Esophagus (tissue), 2 donors: ENCODE data around the gene PHACTR2. TPM values are rescaled to one million over a fixed set of nuclear protein-coding genes. Genes with fewer than 3 reads are reported as not detected.
A peak's percentile ranks its signal among the peaks of the same experiment; 100 is the strongest.
"Not testable (repeated sequence)": the region's sequence is repeated elsewhere in the genome, so short reads cannot be mapped to it uniquely, and the experiment has no call there.

Experiments
- H3K27ac ChIP-seq, 2 donors: one replicate each; pipeline ENCODE4 v1.5.1; 2013; ENCODE audit warnings: low read depth in 2 of 2, mild to moderate bottlenecking in 2 of 2, inconsistent platforms in 1 of 2, low read length in 1 of 2, moderate library complexity in 1 of 2
- H3K27me3 ChIP-seq, 2 donors: one replicate each; pipeline ENCODE4 v1.6.1; 2013; ENCODE audit warnings: low read length in 2 of 2, control low read depth in 1 of 2, mild to moderate bottlenecking in 1 of 2; ENCODE audit not compliant: insufficient read depth in 2 of 2, control insufficient read depth in 1 of 2
- H3K36me3 ChIP-seq, 2 donors: one replicate each; pipeline ENCODE4 v1.6.1; 2013; ENCODE audit warnings: low read length in 1 of 2; ENCODE audit not compliant: control insufficient read depth in 2 of 2, insufficient read depth in 2 of 2
- H3K4me1 ChIP-seq, 2 donors: one replicate each; pipeline ENCODE4 v1.6.1; 2013; ENCODE audit warnings: low read length in 1 of 2; ENCODE audit not compliant: control insufficient read depth in 2 of 2, insufficient read depth in 2 of 2
- H3K4me3 ChIP-seq, 2 donors: one replicate each; pipeline ENCODE4 v1.5.1; 2013; ENCODE audit warnings: low read length in 2 of 2, mild to moderate bottlenecking in 2 of 2, low read depth in 1 of 2, moderate library complexity in 1 of 2
- H3K9me3 ChIP-seq, 2 donors: one replicate each; pipeline ENCODE4 v1.6.1; 2013; ENCODE audit warnings: mild to moderate bottlenecking in 2 of 2, low read depth in 1 of 2, low read length in 1 of 2, moderate library complexity in 1 of 2; ENCODE audit not compliant: control insufficient read depth in 2 of 2, insufficient read depth in 1 of 2
- WGBS, 2 donors: extraction: QIAGEN DNeasy Blood & Tissue Kit; methylation state at CpG; one replicate each; pipeline ENCODE4 v1.1.7; 2013; 5-methylcytosine and 5-hydroxymethylcytosine counted together
- polyA plus RNA-seq, 2 donors: library from polyadenylated mRNA; stranded (reverse); fragments of 200-250 nt; gene quantifications; one replicate each; pipeline ENCODE4 v1.2.3, GENCODE V29; 2013
- donor health status: healthy with polysubstance abuse.
- donor health status: Bipolar disorder and iron deficiency.

PHACTR2 gene
- polyA plus RNA-seq: 10 to 100 TPM; 12.3 to 13.2 TPM

GRCh38 chr6:143677891-143678791, at the start of gene PHACTR2:
TSS of gene PHACTR2 (plus strand) at chr6:143677965. CDS start at chr6:143678164, 199 bp downstream.
- no peaks in the 10 kb centered on the region for H3K36me3 ChIP-seq
- peak within 1 kb of the TSS; percentile 89 to 97 for H3K27ac ChIP-seq
- peak within 1 kb of the TSS; percentile 91 to 99 for H3K4me3 ChIP-seq
- peaks cover 0 to 2% of the 10 kb centered on the region in 2 donors for H3K9me3 ChIP-seq
- H3K27me3 ChIP-seq: no peaks in the 10 kb centered on the region
- peaks cover 0 to 3% of the 10 kb centered on the region in 2 donors for H3K4me1 ChIP-seq
- 2 to 3% methylated on average over 66 to 69 of the region's 69 CpGs for WGBS, 2 donors

DNA sequence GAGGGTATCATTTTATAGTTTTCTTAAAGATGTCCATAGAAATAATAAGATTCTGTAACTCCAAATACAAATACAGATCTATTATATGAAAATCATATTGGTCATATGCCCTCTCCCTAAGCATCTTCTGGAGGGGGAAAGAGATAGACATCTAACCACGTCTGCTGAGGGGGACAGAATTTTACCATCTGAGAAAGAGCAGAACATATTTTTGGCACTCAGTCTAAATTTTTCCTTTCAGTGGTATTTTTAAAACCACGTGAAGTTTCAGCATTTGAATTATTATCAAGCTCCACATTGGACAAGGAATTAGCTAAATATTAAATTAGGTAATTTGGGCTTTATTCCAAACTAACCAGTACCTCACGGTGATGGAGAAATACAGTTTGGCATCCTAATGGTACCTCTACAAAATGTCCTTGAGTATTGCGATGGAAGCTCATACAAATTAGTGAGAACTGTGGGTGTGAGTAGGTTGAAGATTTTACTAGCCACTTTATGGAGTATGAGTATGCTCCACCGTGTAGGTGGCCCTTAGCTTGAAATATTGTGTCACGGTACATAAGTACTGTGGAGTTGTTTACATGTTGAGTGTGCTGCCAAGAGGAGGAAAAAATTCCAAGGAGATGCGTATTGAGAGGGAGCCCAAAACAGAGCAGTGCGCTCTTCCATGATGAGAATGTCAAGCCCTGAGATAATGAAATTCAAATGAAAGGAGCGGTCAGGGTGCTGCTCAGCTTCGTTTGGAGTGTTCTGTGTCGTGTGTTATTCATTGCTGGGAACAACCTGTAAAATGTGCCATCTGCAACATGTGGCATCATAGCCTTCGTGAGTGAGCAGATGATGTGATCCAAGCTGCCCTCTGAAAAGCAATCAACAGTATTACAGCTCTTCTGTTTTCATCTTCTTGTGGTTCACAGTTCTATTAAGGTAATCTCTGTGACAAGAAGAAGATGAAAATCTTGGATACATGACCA, 48.4 kb upstream of the PHACTR2 start:
- H3K27me3 ChIP-seq: no peaks in the 10 kb centered on the region

GRCh38 chr6:143631196-143631595, 46.6 kb upstream of the PHACTR2 start:
- H3K4me3 ChIP-seq, H3K27ac ChIP-seq, H3K36me3 ChIP-seq, H3K27me3 ChIP-seq, H3K9me3 ChIP-seq, H3K4me1 ChIP-seq: not testable (repeated sequence)
- 92 to 96% methylated on average over 4 of the region's 4 CpGs for WGBS, 2 donors

More for the DNA sequence above, 48.4 kb upstream of the PHACTR2 start:
- Histone ChIP-seq H3K4me1 (peaks cover 0 to 3% of the 10 kb centered on the region in 2 donors), H3K9me3 (no peaks in the 10 kb centered on the region), H3K4me3 (no peak overlapping the region), H3K27ac (no peak overlapping the region), H3K36me3 (no peaks in the 10 kb centered on the region)
- 70 to 72% methylated on average over 12 of the region's 12 CpGs for WGBS, 2 donors

- WGBS, 2 donors: 90 to 94% methylated on average over 4 of the region's 4 CpGs
- Histone ChIP-seq H3K4me1 (peaks cover 0 to 3% of the 10 kb centered on the region in 2 donors), H3K9me3 (no peaks in the 10 kb centered on the region), H3K4me3 (no peak overlapping the region), H3K36me3 (no peaks in the 10 kb centered on the region), H3K27me3 (no peaks in the 10 kb centered on the region), H3K27ac (no peak overlapping the region)
Observed at GRCh38 chr6:143632894-143633293, 44.9 kb upstream of the PHACTR2 start.

- H3K27ac ChIP-seq: no peak overlapping the region
- WGBS, 2 donors: 50 to 60% methylated on average over 2 of the region's 2 CpGs
- peaks cover 0 to 3% of the 10 kb centered on the region in 2 donors for H3K4me1 ChIP-seq
- no peaks in the 10 kb centered on the region for H3K9me3 ChIP-seq
- no peaks in the 10 kb centered on the region for H3K36me3 ChIP-seq
- H3K27me3 ChIP-seq: no peaks in the 10 kb centered on the region
- no peak overlapping the region for H3K4me3 ChIP-seq
Observed at GRCh38 chr6:143634486-143634885, 43.3 kb upstream of the PHACTR2 start.

DNA sequence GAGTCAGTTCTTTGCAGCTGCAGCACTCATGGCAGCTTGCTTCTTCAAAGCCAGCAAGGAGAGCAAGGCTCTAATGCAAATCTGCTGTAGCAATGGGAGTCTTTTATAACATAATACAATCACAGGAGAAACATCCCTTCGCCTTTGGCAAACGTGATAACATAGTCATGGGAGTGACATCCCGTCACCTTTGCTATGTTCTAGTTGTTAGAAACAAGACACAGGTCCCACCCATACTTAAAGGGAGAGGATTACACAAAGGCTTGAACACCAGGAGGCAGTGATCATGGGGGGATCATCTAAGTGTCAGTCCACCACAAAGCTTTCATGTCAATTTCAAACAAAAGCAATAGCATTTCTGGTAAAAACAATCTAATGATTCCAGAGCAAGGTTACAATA, 40.1 kb upstream of the PHACTR2 start:
- no peaks in the 10 kb centered on the region for H3K36me3 ChIP-seq
- 77 to 85% methylated on average over 3 of the region's 3 CpGs for WGBS, 2 donors
- H3K4me1 ChIP-seq: no peaks in the 10 kb centered on the region

DNA sequence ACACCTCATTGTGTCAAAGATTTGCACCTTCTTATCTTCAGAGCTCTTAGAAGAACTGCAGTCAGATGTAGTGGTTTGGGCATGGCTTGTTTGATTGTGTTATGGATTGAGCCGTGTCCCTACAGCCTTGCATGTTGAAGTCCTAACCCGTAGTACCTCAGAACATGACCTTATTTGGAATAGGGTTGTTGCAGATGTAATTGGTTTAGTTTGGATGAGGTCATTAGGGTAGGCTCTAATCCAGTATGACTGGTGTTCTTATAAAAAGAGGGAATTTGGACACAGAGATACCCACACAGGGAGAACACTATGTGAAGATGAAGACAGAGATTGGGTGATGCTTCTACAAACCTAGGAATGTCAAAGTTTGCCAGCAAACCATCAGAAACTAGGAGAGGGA, 35.4 kb upstream of the PHACTR2 start:
- Histone ChIP-seq H3K4me1 (no peaks in the 10 kb centered on the region), H3K36me3 (no peaks in the 10 kb centered on the region), H3K27ac (no peak overlapping the region), H3K9me3 (no peaks in the 10 kb centered on the region), H3K27me3 (no peaks in the 10 kb centered on the region), H3K4me3 (no peak overlapping the region)
- 75 to 89% methylated on average over 2 of the region's 2 CpGs for WGBS, 2 donors

More for the DNA sequence above, 40.1 kb upstream of the PHACTR2 start:
- no peak overlapping the region for H3K4me3 ChIP-seq
- H3K9me3 ChIP-seq: no peaks in the 10 kb centered on the region
- H3K27me3 ChIP-seq: no peaks in the 10 kb centered on the region
- H3K27ac ChIP-seq: no peak overlapping the region

- H3K36me3 ChIP-seq: no peaks in the 10 kb centered on the region
- H3K9me3 ChIP-seq: no peaks in the 10 kb centered on the region
- H3K27me3 ChIP-seq: no peaks in the 10 kb centered on the region
- no peaks in the 10 kb centered on the region for H3K4me1 ChIP-seq
- H3K27ac ChIP-seq: no peak overlapping the region
- no peak overlapping the region for H3K4me3 ChIP-seq
- WGBS, 2 donors: 81 to 83% methylated on average over 3 of the region's 3 CpGs
Observed at GRCh38 chr6:143647191-143647590, 30.6 kb upstream of the PHACTR2 start.

DNA sequence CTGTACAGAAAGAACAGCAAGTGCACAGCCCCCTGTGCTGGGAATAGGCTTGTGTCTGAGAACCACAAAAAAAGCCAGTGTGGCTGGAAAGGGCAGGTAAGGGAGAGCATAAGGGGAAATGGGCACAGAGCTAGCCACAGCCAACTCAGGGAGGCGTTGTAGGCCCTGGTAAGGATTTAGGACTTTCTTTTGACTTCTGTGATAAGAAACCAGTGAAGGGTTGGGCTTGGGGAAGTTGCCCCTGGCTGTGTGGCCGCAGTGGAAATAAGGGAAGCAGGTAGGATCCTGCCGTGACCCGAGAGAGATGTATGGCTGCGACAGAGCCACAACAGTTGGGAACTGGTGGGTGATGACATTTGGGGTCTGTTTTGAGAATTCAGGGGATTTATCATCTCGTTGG, 30.0 kb upstream of the PHACTR2 start:
- Histone ChIP-seq H3K27me3 (no peaks in the 10 kb centered on the region), H3K4me3 (no peak overlapping the region), H3K9me3 (no peaks in the 10 kb centered on the region), H3K4me1 (peaks cover 0 to 2% of the 10 kb centered on the region in 2 donors), H3K36me3 (no peaks in the 10 kb centered on the region), H3K27ac (no peak overlapping the region)
- WGBS, 2 donors: 79 to 87% methylated on average over 6 of the region's 6 CpGs
